SK-N-DZ (cell line): ENCODE measurements around the gene GRB2.
"Not testable (repeated sequence)": the region's sequence is repeated elsewhere in the genome, so short reads cannot be mapped to it uniquely, and the experiment has no call there.

Experiments
- DNase-seq: peaks from one replicate; pipeline ENCODE4 v3.0.0-alpha.2; 2015; ENCODE audit warnings: low spot score

GRB2 gene

GRCh38 chr17:75318615-75319222, 86.8 kb downstream of the GRB2 start:
- no peak for DNase-seq

GRCh38 chr17:75318211-75318610, 87.3 kb downstream of the GRB2 start:
- no peak for DNase-seq

- DNase-seq: no peak
Observed at GRCh38 chr17:75317671-75318070, 87.8 kb downstream of the GRB2 start.

DNA sequence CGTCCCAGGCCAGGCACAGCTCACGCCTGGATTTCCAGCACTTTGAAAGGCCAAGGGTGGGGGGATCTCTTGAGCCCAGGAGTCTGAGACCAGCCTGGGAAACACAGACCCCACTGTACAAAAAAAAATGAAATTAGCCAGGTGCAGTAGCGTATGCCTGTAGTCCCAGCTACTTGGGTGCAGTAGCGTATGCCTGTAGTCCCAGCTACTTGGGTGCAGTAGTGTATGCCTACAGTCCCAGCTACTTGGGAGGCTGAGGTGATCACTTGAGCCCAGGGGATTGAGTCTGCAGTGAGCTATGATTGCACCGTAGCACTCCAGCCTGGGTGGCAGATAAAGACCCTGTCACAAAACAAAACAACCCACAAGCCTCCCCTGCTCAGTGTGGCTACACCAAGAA, 89.2 kb downstream of the GRB2 start:
- DNase-seq: peak; percentile 33

- DNase-seq: no peak
Observed at GRCh38 chr17:75315541-75316243, 89.8 kb downstream of the GRB2 start.

- DNase-seq: no peak
Observed at GRCh38 chr17:75313941-75314551, 91.4 kb downstream of the GRB2 start.

GRCh38 chr17:75308732-75309629, 96.5 kb downstream of the GRB2 start:
- no peak for DNase-seq

GRCh38 chr17:75307957-75308731, 97.3 kb downstream of the GRB2 start:
- no peak for DNase-seq

- DNase-seq: no peak
Observed at GRCh38 chr17:75301502-75302206, 103.8 kb downstream of the GRB2 start.

- no peak for DNase-seq
Observed at GRCh38 chr17:75301049-75301448, 104.4 kb downstream of the GRB2 start.

DNA sequence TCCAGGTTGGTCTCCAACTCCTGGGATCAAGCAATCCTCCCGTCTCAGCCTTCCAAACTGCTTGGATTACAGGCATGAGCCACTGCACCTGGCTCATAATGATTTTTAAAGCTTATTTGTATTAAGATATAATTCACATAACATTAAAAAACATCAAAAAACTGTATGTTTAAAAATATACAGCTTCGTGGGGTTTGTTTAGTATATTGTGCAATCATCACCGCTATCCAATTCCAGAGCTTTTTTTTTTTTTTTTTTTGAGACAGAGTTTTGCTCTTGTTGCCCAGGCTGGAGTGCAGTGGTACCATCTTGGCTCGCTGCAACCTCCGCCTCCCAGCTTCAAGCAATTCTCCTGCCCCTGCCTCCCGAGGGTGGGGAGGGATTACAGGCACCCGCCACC, 105.2 kb downstream of the GRB2 start:
- DNase-seq: no peak

DNA sequence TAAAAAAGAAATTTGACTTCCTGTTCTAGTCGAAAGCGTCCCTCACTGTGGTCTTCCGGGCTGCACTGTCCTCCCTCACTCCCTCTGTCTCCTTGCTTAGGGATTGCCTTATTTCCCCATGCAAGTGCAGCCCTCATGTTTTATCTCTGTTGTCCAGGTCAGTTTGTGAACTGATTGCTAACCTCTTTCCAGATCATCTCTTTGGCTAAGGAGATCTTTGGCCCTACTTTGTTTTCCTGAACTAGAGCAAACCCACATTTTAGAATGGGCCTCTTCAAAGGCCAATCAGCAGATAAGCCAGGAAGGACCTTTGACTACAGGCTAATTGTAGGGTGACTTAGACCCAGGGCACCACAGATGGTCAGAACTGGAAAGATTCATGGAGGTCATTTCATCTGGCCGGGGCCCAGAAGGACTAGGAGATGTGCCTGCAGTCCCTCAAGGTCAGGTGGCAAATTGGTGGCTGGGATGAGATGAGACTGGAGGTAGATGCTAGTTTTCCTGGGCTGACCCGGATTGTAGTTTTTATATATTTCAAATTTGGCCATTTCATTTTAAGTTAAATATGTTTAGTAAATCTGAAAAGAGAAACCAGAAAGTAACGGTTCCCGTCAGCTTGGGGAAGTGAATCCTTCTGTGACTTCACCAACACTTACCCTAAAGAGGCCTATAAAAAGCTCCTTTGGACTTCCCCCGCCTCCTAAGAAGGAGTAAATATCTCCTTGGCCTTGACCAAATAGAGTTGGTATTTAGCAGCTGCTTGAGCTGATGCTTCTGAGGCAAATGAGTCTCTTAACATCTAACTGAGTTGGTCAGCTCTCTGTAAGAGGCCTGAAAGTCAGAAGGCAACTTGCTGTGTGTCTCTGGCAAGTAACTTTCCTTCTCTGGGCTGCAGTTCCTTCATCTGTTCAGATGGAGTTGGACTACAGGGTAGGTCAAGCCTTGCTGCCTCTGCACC, 110.0 kb downstream of the GRB2 start:
- no peak for DNase-seq

- not testable (repeated sequence) for DNase-seq
Observed at GRCh38 chr17:75292810-75293448, 112.5 kb downstream of the GRB2 start.

DNA sequence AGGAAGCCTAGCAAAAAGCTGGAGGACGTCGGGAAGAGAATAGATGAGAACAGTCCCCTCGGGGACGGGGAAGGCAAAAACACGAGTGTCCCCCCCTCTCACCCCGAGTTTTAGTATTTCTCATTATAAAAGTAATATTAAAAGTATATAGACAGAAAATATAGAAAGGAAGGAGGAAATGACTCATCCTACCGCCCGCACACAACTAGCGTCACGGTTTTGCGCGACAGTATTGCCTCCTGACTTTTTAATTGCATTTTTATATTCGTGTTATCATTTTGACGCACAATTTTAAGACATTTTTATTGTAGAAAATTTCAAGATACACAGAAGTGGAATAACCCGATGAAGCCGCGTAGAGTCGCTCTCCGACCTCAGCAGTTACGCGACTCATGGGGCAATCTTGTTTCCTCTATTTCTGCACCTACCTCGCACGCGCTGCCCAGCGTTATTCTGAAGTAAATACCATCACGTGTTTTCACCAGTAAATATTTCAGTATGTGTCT, 115.6 kb downstream of the GRB2 start:
- no peak for DNase-seq

- peak; percentile 99 for DNase-seq
Observed at GRCh38 chr17:75289115-75289831, 116.2 kb downstream of the GRB2 start, which contains the start of gene SLC25A19. TSS of gene SLC25A19 (minus strand) at chr17:75289433. CDS start at chr17:75286764, 2,669 bp downstream.

- DNase-seq: peak; percentile 70
Observed at GRCh38 chr17:75288770-75289114, 116.7 kb downstream of the GRB2 start.

- DNase-seq: no peak
Observed at GRCh38 chr17:75288359-75288758, 117.1 kb downstream of the GRB2 start.

DNA sequence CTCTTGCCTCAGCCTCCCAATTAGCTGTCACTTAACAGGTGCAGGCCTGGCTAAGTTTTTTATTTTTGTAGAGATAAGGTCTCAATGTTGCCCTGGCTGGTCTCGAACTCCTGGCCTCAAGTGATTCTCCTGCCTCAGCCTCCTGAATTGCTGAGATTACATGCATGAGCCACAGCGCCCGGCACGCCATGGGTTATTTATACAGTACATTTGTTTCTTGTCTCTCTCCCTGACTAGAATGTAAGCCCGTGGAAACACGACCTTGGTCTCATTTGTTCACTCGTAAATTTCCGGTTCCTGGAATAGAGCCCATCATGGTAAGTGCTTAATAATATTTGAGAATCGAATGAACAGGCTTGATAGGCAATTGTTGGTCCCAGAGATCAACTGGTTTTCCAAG, 118.3 kb downstream of the GRB2 start:
- no peak for DNase-seq
